22Rv1 (cell line): Measurements from ENCODE around the gene SBF2.
"Not testable (repeated sequence)": the region's sequence is repeated elsewhere in the genome, so short reads cannot be mapped to it uniquely, and the experiment has no call there.

Experiments used
- H3K27ac ChIP-seq: fragments of 450-650 bp; 2 replicates; pipeline ENCODE4 v1.5.1; 2017
- CTCF ChIP-seq: fragments of 450-650 bp; IDR thresholded peaks from 2 replicates; pipeline ENCODE4 v1.5.1; 2017; ENCODE audit warnings: mild to moderate bottlenecking
- ZFX ChIP-seq: fragments of 450-650 bp; IDR thresholded peaks from 2 replicates; pipeline ENCODE4 v1.6.1; 2017; ENCODE audit warnings: antibody characterized with exemption, borderline replicate concordance

Gene SBF2

GRCh38 chr11:9943386-9944110, 350.5 kb downstream of the SBF2 start:
- H3K27ac ChIP-seq, result no peak overlapping the region
- TF ChIP-seq ZFX (no peak), CTCF (no peak)

- H3K27ac ChIP-seq, result no peak overlapping the region
- TF ChIP-seq CTCF, result no peak
- TF ChIP-seq ZFX, result no peak
Observed at GRCh38 chr11:9941991-9942390, 352.0 kb downstream of the SBF2 start.

GRCh38 chr11:9939150-9939549, 354.9 kb downstream of the SBF2 start:
- H3K27ac ChIP-seq, result not testable (repeated sequence)

GRCh38 chr11:9936754-9937153, 357.3 kb downstream of the SBF2 start:
- TF ChIP-seq CTCF (no peak), ZFX (no peak)
- H3K27ac ChIP-seq, result no peak overlapping the region

GRCh38 chr11:9932843-9933242, 361.2 kb downstream of the SBF2 start:
- not testable (repeated sequence) for H3K27ac ChIP-seq

GRCh38 chr11:9930562-9931331, 363.3 kb downstream of the SBF2 start:
- not testable (repeated sequence) for H3K27ac ChIP-seq

- TF ChIP-seq ZFX (no peak), CTCF (no peak)
Observed at GRCh38 chr11:9927670-9928069, 366.3 kb downstream of the SBF2 start.

GRCh38 chr11:9923280-9923679, 370.7 kb downstream of the SBF2 start:
- H3K27ac ChIP-seq, result no peak overlapping the region

More at GRCh38 chr11:9927670-9928069, 366.3 kb downstream of the SBF2 start:
- H3K27ac ChIP-seq, result no peak overlapping the region

More at GRCh38 chr11:9923280-9923679, 370.7 kb downstream of the SBF2 start:
- no peak for TF ChIP-seq CTCF
- TF ChIP-seq ZFX, result no peak
